ENCODE results near the gene KIF9.
"Not testable (repeated sequence)": the region's sequence is repeated elsewhere in the genome, so short reads cannot be mapped to it uniquely, and the experiment has no call there.

The KIF9 gene

DNA sequence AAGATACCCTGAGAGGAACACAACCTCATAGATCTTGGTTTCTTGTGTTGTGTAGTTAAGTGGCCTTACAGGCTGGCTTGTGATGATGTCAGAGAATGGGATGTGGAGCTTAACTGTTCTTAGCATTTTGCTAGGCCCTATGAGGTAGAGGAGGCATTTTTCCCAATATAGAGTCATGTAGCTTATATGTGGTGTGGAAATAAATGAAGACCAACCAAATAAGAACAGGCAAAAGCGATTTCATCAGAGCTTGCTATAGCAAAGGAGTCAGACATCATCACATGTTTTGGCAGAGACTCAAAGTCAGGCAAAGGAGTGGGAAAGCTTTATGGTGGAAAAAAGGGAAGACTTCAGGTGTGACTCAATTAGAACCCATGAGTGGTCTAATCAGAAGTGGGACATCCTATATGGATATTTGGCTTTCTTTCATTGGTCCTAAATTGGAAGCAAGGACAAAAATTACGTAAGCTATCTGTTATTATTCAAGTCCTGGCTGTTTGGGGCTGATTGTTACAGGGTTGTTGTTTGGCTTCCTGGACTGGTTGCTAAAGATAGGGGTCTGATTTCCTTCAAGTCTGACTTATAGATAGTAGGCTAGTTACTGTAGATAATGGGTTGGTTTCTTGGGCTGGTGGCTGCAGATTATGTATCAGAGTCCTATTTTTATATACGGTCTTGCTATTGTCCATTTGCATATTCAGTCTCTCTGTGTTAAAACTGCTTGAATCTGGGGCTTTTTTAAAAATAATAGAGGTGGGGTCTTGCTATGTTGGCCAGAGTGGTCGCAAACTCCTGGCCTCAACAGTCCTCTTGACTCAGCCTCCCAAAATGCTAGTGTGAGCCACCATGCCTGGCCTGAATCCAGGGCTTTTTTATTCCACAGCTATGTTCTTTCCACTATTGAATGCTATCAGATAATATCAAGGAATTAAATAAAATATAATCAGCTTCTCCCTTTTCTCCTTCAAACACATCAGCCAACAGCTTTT, 88.4 kb downstream of the KIF9 start:
- no peak for DNase-seq (ENCODE audit: low read depth in 2 of 2)

DNA sequence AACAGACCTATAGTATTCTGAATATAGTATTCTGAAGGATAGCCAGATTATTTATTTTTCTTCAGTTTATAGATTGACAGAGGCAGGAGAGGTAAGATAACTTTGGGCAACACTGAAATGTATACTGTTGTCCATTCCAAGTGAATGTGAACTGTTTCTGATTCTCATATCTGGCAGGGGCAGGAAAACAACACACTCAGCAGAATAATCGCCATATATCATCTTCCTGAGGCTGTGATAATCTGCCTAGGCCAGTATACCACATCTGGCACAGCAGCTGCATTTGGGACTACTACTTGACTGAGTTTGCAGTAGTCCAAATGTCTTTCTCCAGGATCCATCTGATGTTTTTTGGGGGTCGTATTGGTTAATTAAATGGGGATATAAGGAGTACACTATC, 96.3 kb downstream of the KIF9 start:
- no peak for DNase-seq (ENCODE audit: low read depth in 2 of 2)

DNA sequence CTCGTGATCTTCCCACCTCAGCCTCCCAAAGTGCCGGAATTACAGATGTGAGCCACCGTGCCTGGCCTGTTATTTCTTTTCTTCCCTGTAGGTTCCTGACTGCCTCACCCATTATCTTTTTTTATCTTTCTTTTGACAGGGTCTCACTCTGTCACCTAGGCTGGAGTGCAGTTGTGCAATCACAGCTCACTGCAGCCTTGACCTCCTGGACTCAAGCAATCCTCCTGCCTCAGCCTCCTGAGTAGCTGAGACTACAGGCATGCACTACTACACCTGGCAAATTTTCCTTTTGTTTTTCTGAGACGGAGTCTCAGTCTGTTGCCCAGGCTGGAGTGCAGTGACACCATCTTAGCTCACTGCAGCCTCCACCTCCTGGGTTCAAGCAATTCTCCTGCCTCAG, 100.9 kb downstream of the KIF9 start:
- not testable (repeated sequence) for DNase-seq (ENCODE audit: low read depth in 2 of 2)

DNA sequence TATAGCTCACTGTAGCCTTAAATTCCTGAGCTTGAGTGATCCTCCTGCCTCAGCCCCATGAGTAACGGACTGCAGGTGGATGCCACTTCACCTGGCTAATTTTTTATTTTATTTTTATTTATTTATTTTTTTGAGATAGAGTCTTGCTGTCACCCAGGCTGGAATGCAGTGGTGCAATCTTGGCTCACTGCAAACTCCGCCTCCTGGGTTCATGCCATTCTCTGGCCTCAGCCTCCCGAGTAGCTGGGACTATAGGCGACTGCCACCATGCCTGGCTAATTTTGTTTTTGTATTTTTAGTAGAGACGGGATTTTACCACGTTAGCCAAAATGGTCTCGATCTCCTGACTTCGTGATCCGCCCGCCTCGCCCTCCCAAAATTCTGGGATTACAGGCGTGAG, 102.6 kb downstream of the KIF9 start:
- DNase-seq (ENCODE audit: low read depth in 2 of 2): not testable (repeated sequence)
